ENCODE results near the gene GAS7.

GAS7 gene

GRCh38 chr17:10062691-10063385, 135.6 kb downstream of the GAS7 start:
- H3K9ac ChIP-seq: no peak overlapping the region
- no peaks in the 10 kb centered on the region for H3K79me2 ChIP-seq (ENCODE audit: insufficient read depth, low read depth)
- TF ChIP-seq, protein P1, sequence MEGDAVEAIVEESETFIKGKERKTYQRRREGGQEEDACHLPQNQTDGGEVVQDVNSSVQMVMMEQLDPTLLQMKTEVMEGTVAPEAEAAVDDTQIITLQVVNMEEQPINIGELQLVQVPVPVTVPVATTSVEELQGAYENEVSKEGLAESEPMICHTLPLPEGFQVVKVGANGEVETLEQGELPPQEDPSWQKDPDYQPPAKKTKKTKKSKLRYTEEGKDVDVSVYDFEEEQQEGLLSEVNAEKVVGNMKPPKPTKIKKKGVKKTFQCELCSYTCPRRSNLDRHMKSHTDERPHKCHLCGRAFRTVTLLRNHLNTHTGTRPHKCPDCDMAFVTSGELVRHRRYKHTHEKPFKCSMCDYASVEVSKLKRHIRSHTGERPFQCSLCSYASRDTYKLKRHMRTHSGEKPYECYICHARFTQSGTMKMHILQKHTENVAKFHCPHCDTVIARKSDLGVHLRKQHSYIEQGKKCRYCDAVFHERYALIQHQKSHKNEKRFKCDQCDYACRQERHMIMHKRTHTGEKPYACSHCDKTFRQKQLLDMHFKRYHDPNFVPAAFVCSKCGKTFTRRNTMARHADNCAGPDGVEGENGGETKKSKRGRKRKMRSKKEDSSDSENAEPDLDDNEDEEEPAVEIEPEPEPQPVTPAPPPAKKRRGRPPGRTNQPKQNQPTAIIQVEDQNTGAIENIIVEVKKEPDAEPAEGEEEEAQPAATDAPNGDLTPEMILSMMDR (conservative IDR thresholded peaks at IDR 0.05; ENCODE audit: low read depth, low read length): no peak
- H3K4me3 ChIP-seq (IDR thresholded peaks at IDR 0.05; ENCODE audit: insufficient read depth, low read depth, low read length): no peak overlapping the region
- H2AFZ ChIP-seq (ENCODE audit: low read depth): no peak overlapping the region
- H3K4me2 ChIP-seq: no peak overlapping the region
- H4K20me1 ChIP-seq (ENCODE audit: insufficient read depth): no peaks in the 10 kb centered on the region
- no peaks in the 10 kb centered on the region for H3K4me1 ChIP-seq (ENCODE audit: low read depth, poor library complexity, severe bottlenecking)
- no peaks in the 10 kb centered on the region for H3K27me3 ChIP-seq (ENCODE audit: insufficient read depth, low read depth)
- H3K36me3 ChIP-seq (ENCODE audit: insufficient read depth): no peaks in the 10 kb centered on the region
- H3K27ac ChIP-seq: no peak overlapping the region

- Histone ChIP-seq H3K27ac (no peak overlapping the region), H3K4me3 (IDR thresholded peaks at IDR 0.05; ENCODE audit: insufficient read depth, low read depth, low read length) (no peak overlapping the region), H3K4me2 (no peak overlapping the region), H3K36me3 (ENCODE audit: insufficient read depth) (no peaks in the 10 kb centered on the region), H2AFZ (ENCODE audit: low read depth) (no peak overlapping the region), H3K4me1 (ENCODE audit: low read depth, poor library complexity, severe bottlenecking) (no peaks in the 10 kb centered on the region), H3K27me3 (ENCODE audit: insufficient read depth, low read depth) (no peaks in the 10 kb centered on the region), H4K20me1 (ENCODE audit: insufficient read depth) (no peaks in the 10 kb centered on the region), H3K79me2 (ENCODE audit: insufficient read depth, low read depth) (no peaks in the 10 kb centered on the region), H3K9ac (no peak overlapping the region)
- TF ChIP-seq, protein P1 (conservative IDR thresholded peaks at IDR 0.05; ENCODE audit: low read depth, low read length): no peak
Observed at GRCh38 chr17:10061111-10061845, 137.1 kb downstream of the GAS7 start.

- Histone ChIP-seq H3K9ac (no peak overlapping the region), H4K20me1 (ENCODE audit: insufficient read depth) (no peaks in the 10 kb centered on the region), H3K79me2 (ENCODE audit: insufficient read depth, low read depth) (no peaks in the 10 kb centered on the region), H3K4me1 (ENCODE audit: low read depth, poor library complexity, severe bottlenecking) (no peaks in the 10 kb centered on the region), H3K27me3 (ENCODE audit: insufficient read depth, low read depth) (no peaks in the 10 kb centered on the region), H3K4me3 (IDR thresholded peaks at IDR 0.05; ENCODE audit: insufficient read depth, low read depth, low read length) (no peak overlapping the region), H3K36me3 (ENCODE audit: insufficient read depth) (no peaks in the 10 kb centered on the region), H3K27ac (no peak overlapping the region), H2AFZ (ENCODE audit: low read depth) (no peak overlapping the region), H3K4me2 (no peak overlapping the region)
- TF ChIP-seq, protein P1 (conservative IDR thresholded peaks at IDR 0.05; ENCODE audit: low read depth, low read length): no peak
Observed at GRCh38 chr17:10060526-10060925, 137.9 kb downstream of the GAS7 start.

DNA sequence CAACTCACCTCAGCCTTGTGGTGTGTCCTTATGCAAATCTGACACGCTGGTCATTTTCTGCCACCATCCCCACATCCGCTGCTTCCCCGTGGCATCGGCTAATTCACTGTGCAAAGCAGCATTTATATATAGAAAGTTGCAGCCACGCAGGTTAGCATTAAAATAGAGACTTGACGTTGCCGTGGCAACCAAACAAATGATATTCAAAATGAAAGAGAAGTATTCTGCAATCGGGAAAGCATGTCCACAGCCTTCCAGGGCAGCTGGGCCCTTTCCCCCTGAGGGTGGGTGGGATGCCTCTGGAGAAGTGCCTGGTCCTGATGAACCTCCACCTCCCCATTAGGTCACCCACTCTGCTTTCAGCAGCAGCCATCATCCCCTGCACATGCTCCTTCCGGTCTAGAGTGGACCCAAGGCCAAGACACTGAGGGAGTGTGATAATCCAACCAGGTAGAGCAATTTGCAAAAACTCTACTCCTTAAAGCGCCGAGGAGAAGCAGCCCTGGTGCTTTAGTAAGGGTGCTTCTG, 138.7 kb downstream of the GAS7 start:
- H3K79me2 ChIP-seq (ENCODE audit: insufficient read depth, low read depth): no peaks in the 10 kb centered on the region
- H2AFZ ChIP-seq (ENCODE audit: low read depth): no peak overlapping the region
- H3K4me2 ChIP-seq: no peak overlapping the region
- H3K4me1 ChIP-seq (ENCODE audit: low read depth, poor library complexity, severe bottlenecking): no peaks in the 10 kb centered on the region
- H3K9ac ChIP-seq: no peak overlapping the region
- H3K27ac ChIP-seq: no peak overlapping the region
- H3K36me3 ChIP-seq (ENCODE audit: insufficient read depth): no peaks in the 10 kb centered on the region
- no peaks in the 10 kb centered on the region for H3K27me3 ChIP-seq (ENCODE audit: insufficient read depth, low read depth)
- TF ChIP-seq, protein P1 (conservative IDR thresholded peaks at IDR 0.05; ENCODE audit: low read depth, low read length): no peak
- H4K20me1 ChIP-seq (ENCODE audit: insufficient read depth): no peaks in the 10 kb centered on the region
- no peak overlapping the region for H3K4me3 ChIP-seq (IDR thresholded peaks at IDR 0.05; ENCODE audit: insufficient read depth, low read depth, low read length)

Data from KMS-11 (cell line).